Mammary epithelial cell (primary cell): ENCODE results near the gene CYP4B1.

Source experiments
- EZH2 ChIP-seq: IDR thresholded peaks from 2 replicates; pipeline ENCODE4 v1.6.1; 2012; ENCODE audit warnings: low read length, inconsistent platforms, borderline replicate concordance
- TF ChIP-seq, protein P1 (sequence below), 2 donors: IDR thresholded peaks in 1 of 2; conservative IDR thresholded peaks in 1 of 2; 2 replicates each; pipeline ENCODE4 v1.5.1; 2011 to 2012; ENCODE audit warnings: inconsistent platforms in 2 of 2, low read length in 2 of 2, mild to moderate bottlenecking in 2 of 2, control low read depth in 1 of 2, low read depth in 1 of 2; ENCODE audit not compliant: insufficient read depth in 1 of 2; ENCODE audit errors: extremely low read depth in 1 of 2

GRCh38 chr1:46805755-46806154, 6.9 kb downstream of the CYP4B1 start:
- TF ChIP-seq EZH2 = no peak
- TF ChIP-seq, protein P1, sequence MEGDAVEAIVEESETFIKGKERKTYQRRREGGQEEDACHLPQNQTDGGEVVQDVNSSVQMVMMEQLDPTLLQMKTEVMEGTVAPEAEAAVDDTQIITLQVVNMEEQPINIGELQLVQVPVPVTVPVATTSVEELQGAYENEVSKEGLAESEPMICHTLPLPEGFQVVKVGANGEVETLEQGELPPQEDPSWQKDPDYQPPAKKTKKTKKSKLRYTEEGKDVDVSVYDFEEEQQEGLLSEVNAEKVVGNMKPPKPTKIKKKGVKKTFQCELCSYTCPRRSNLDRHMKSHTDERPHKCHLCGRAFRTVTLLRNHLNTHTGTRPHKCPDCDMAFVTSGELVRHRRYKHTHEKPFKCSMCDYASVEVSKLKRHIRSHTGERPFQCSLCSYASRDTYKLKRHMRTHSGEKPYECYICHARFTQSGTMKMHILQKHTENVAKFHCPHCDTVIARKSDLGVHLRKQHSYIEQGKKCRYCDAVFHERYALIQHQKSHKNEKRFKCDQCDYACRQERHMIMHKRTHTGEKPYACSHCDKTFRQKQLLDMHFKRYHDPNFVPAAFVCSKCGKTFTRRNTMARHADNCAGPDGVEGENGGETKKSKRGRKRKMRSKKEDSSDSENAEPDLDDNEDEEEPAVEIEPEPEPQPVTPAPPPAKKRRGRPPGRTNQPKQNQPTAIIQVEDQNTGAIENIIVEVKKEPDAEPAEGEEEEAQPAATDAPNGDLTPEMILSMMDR (conservative IDR thresholded peaks at IDR 0.05 in 1 of 2, IDR thresholded peaks at IDR 0.05 in 1 of 2; ENCODE audit: extremely low read depth in 1 of 2, insufficient read depth in 1 of 2, low read depth in 1 of 2, low read length in 2 of 2) = no peak
